Right lobe of liver (tissue), 6 donors: Measurements from ENCODE around the gene FRG2. TPM values are rescaled to one million over a fixed set of nuclear protein-coding genes. Genes with fewer than 3 reads are reported as not detected.
A peak's percentile ranks its signal among the peaks of the same experiment; 100 is the strongest.
"Not testable (repeated sequence)": the region's sequence is repeated elsewhere in the genome, so short reads cannot be mapped to it uniquely, and the experiment has no call there.

Experiments used
- ATAC-seq, 4 donors: fragments of 200-7000 bp; cut with Tn5 transposase; one replicate each; pipeline ENCODE4 v1.9.1; 2020; ENCODE audit warnings: mild to moderate bottlenecking in 4 of 4, moderate library complexity in 4 of 4
- DNase-seq, 3 donors: peaks; one replicate each; pipeline ENCODE4 v3.0.0-alpha.2; 2020
- H3K27ac ChIP-seq, 3 donors: fragments of 200-600 bp; one replicate each; pipeline ENCODE4 v1.8.0; 2022
- H3K27me3 ChIP-seq, 2 donors: fragments of 200-600 bp; one replicate each; pipeline ENCODE4 v1.8.0; 2022
- H3K36me3 ChIP-seq, 4 donors: fragments of 200-600 bp; sonication (generic) in 1 of 4; one replicate each; pipeline versions ENCODE4 v1.5.1 to v1.8.0; 2017 to 2022; ENCODE audit warnings: control low read depth in 1 of 4
- H3K4me1 ChIP-seq, 4 donors: fragments of 200-600 bp; sonication (generic) in 1 of 4; one replicate each; pipeline versions ENCODE4 v1.5.1 to v1.8.0; 2017 to 2022; ENCODE audit warnings: control low read depth in 1 of 4
- H3K4me3 ChIP-seq, 3 donors: fragments of 200-600 bp; one replicate each; pipeline ENCODE4 v1.8.0; 2022
- H3K9me3 ChIP-seq, 4 donors: fragments of 200-600 bp; sonication (generic) in 1 of 4; one replicate each; pipeline versions ENCODE4 v1.5.1 to v1.8.0; 2017 to 2022; ENCODE audit warnings: control low read depth in 1 of 4
- CTCF ChIP-seq, 4 donors: fragments of 200-600 bp in 3 of 4; fragments of 450-650 bp in 1 of 4; IDR thresholded peaks; one replicate each; pipeline versions ENCODE4 v1.5.1 to v1.8.0; 2016 to 2022; ENCODE audit warnings: antibody characterized with exemption in 4 of 4, mild to moderate bottlenecking in 2 of 4
- POLR2A ChIP-seq: fragments of 450-650 bp; IDR thresholded peaks from one replicate; pipeline ENCODE4 v1.6.1; 2017; ENCODE audit warnings: antibody characterized with exemption, mild to moderate bottlenecking
- WGBS: methylation state at CpG from one replicate; pipeline ENCODE4 v1.1.6; 2018; ENCODE audit warnings: low coverage, low lambda C conversion rate; ENCODE audit not compliant: insufficient coverage; ENCODE audit errors: missing lambda C conversion rate; 5-methylcytosine and 5-hydroxymethylcytosine counted together
- intact Hi-C, 2 donors: fragments of 100-400 bp; cut with DNase I; formaldehyde crosslinking; loops; one replicate each; pipeline versions ENCODE4 v1.11.2 to v1.14.1; 2022
- total RNA-seq, 6 experiments: library from RNA; depleted of rRNA in 2 of 6; stranded (reverse); fragments of >200 nt in 2 of 6; fragmentation: NEBNext Ultra II Directional in 3 of 6; extraction: Animal tissue kit (Norgen Biotek cat#: 25700) in 3 of 6; gene quantifications; one replicate each; pipeline versions ENCODE4 v1.1.0 to v1.2.4, GENCODE V29; 2016 to 2023
- donor health status: DM: no; HTN: yes; CAD: no.
- donor health status: DM: no; HTN: no; CAD: no.
- donor health status: DM: no; HTN: no; CAD: no.
- donor health status: DM: no; HTN: yes; CAD: no.
- donor health status: DM: no; HTN: yes; CAD: no.

Gene FRG2
- total RNA-seq, 6 experiments from 2014 or later, result not detected

- H3K4me1 ChIP-seq, result peaks cover 0 to 6% (median 0%) of the 10 kb centered on the region in 4 donors
- no peak overlapping the region for H3K4me3 ChIP-seq
- H3K36me3 ChIP-seq, result no peaks in the 10 kb centered on the region
- no peaks in the 10 kb centered on the region for H3K9me3 ChIP-seq
- TF ChIP-seq CTCF (IDR thresholded peaks at IDR 0.05) (no peak), POLR2A (no peak)
- no peak for DNase-seq
- intact Hi-C loops, result no loop called here
- H3K27ac ChIP-seq, result no peak overlapping the region
- no peak for ATAC-seq
- 2% methylated on average over 17 of the region's 62 CpGs for WGBS
- no peaks in the 10 kb centered on the region for H3K27me3 ChIP-seq
These were observed 9.5 kb downstream of the FRG2 start for GRCh38 chr4:190017357-190018200.

- H3K4me1 ChIP-seq, result peaks cover 0 to 6% (median 0%) of the 10 kb centered on the region in 4 donors
- DNase-seq (no peak), ATAC-seq (no peak)
- H3K27me3 ChIP-seq, result no peaks in the 10 kb centered on the region
- no peak for TF ChIP-seq POLR2A
- H3K9me3 ChIP-seq, result no peaks in the 10 kb centered on the region
- intact Hi-C loops, result no loop called here
- WGBS, result 15% methylated on average over 11 of the region's 43 CpGs
- H3K27ac ChIP-seq, result no peak overlapping the region
- no peaks in the 10 kb centered on the region for H3K36me3 ChIP-seq
- no peak overlapping the region for H3K4me3 ChIP-seq
These were observed 10.4 kb downstream of the FRG2 start for GRCh38 chr4:190016369-190017289.

- TF ChIP-seq CTCF (IDR thresholded peaks at IDR 0.05) (no peak), POLR2A (no peak)
- 9% methylated on average over 34 of the region's 43 CpGs for WGBS
- ATAC-seq, result no peak
- Histone ChIP-seq H3K4me3 (no peak overlapping the region), H3K27me3 (no peaks in the 10 kb centered on the region), H3K27ac (no peak overlapping the region), H3K36me3 (no peaks in the 10 kb centered on the region), H3K4me1 (peaks cover 0 to 6% (median 0%) of the 10 kb centered on the region in 4 donors), H3K9me3 (no peaks in the 10 kb centered on the region)
- intact Hi-C loops, result no loop called here
- no peak for DNase-seq
These were observed 11.3 kb downstream of the FRG2 start for GRCh38 chr4:190015538-190016368.

GRCh38 chr4:190014771-190015537 is 12.1 kb downstream of the FRG2 start:
- no peaks in the 10 kb centered on the region for H3K27me3 ChIP-seq
- TF ChIP-seq POLR2A, result no peak
- no peak for TF ChIP-seq CTCF (IDR thresholded peaks at IDR 0.05)
- no peaks in the 10 kb centered on the region for H3K9me3 ChIP-seq
- intact Hi-C loops, result no loop called here
- H3K36me3 ChIP-seq, result no peaks in the 10 kb centered on the region
- peak in 3 of 4 donors; percentile 21 to 58 (median 24) for ATAC-seq
- WGBS, result 24% methylated on average over 17 of the region's 76 CpGs
- H3K4me3 ChIP-seq, result no peak overlapping the region
- DNase-seq, result peak in 1 of 3 donors; percentile 55
- H3K4me1 ChIP-seq, result peaks cover 0 to 6% (median 0%) of the 10 kb centered on the region in 4 donors
- no peak overlapping the region for H3K27ac ChIP-seq

- H3K4me1 ChIP-seq, H3K36me3 ChIP-seq, H3K27ac ChIP-seq, H3K9me3 ChIP-seq, DNase-seq, ATAC-seq, H3K4me3 ChIP-seq, H3K27me3 ChIP-seq, intact Hi-C loops: not testable (repeated sequence)
- WGBS, result 33% methylated on average over 1 of the region's 3 CpGs
These were observed 37.1 kb downstream of the FRG2 start for GRCh38 chr4:189989941-189990340.
